NCI-H1048 (cell line): ENCODE measurements around the gene PSAP.

Source experiments
- DNase-seq: peaks from one replicate; lab custom pipeline; 2025; lab: John Stamatoyannopoulos, UW

PSAP gene

GRCh38 chr10:71827852-71828251 is 23.2 kb downstream of the PSAP start:
- DNase-seq: no peak

GRCh38 chr10:71825217-71825616 is 25.8 kb downstream of the PSAP start:
- DNase-seq: no peak

- DNase-seq: peak; percentile 75
Observed at GRCh38 chr10:71824333-71824732, 26.7 kb downstream of the PSAP start.

GRCh38 chr10:71823356-71823755 is 27.7 kb downstream of the PSAP start:
- DNase-seq: no peak

- no peak for DNase-seq
Observed at GRCh38 chr10:71821909-71822763, 28.9 kb downstream of the PSAP start.

GRCh38 chr10:71820966-71821365 is 30.1 kb downstream of the PSAP start:
- DNase-seq: no peak

GRCh38 chr10:71819985-71820384 is 31.1 kb downstream of the PSAP start:
- no peak for DNase-seq

- no peak for DNase-seq
Observed at GRCh38 chr10:71819441-71819861, 31.6 kb downstream of the PSAP start.

GRCh38 chr10:71818674-71819260 is 32.3 kb downstream of the PSAP start:
- DNase-seq: no peak

- DNase-seq: no peak
Observed at GRCh38 chr10:71817831-71818655, 33.0 kb downstream of the PSAP start.

GRCh38 chr10:71816936-71817618 is 34.0 kb downstream of the PSAP start:
- no peak for DNase-seq

- DNase-seq: no peak
Observed at GRCh38 chr10:71816421-71816851, 34.6 kb downstream of the PSAP start.

GRCh38 chr10:71815515-71816130 is 35.4 kb downstream of the PSAP start:
- no peak for DNase-seq

- DNase-seq: no peak
Observed at GRCh38 chr10:71814922-71815411, 36.1 kb downstream of the PSAP start.

- no peak for DNase-seq
Observed at GRCh38 chr10:71812913-71813590, 38.0 kb downstream of the PSAP start.

GRCh38 chr10:71812016-71812912 is 38.8 kb downstream of the PSAP start:
- no peak for DNase-seq

GRCh38 chr10:71811351-71811750 is 39.7 kb downstream of the PSAP start:
- no peak for DNase-seq

GRCh38 chr10:71810048-71810750 is 40.9 kb downstream of the PSAP start:
- DNase-seq: no peak

- no peak for DNase-seq
Observed at GRCh38 chr10:71809628-71810027, 41.4 kb downstream of the PSAP start.
